Muscle of back (tissue), 13 donors: ENCODE results near the gene USP50. TPM values are rescaled to one million over a fixed set of nuclear protein-coding genes. Genes with fewer than 3 reads are reported as not detected.
"Not testable (repeated sequence)": the region's sequence is repeated elsewhere in the genome, so short reads cannot be mapped to it uniquely, and the experiment has no call there.

Experiments
- DNase-seq, 3 donors: peaks; one replicate each; pipeline versions ENCODE4 v3.0.0 to v3.0.0-alpha.2; 2013
- long read RNA-seq, 9 donors: transcript quantifications; one replicate each; lab custom pipeline, GENCODE V29; 2026
- polyA plus RNA-seq, 10 donors: library from polyadenylated mRNA; unstranded; fragments of 120-200 nt; gene quantifications; one replicate each; pipeline ENCODE4 v1.2.1, GENCODE V29; 2013; ENCODE audit not compliant: insufficient read length in 10 of 10

Gene USP50
- polyA plus RNA-seq: under 1 TPM in 5 of 10 donors, not detected in 5; 0.23 to 0.82 (median 0.43) TPM
- long read RNA-seq, donor 1: 0 reads
- long read RNA-seq, donor 2: 0 reads
- long read RNA-seq, donor 3: 0 reads
- long read RNA-seq, donor 4: 0 reads
- long read RNA-seq, donor 5: 0 reads
- long read RNA-seq, donor 6: 0 reads
- long read RNA-seq, donor 7: 0 reads
- long read RNA-seq, donor 8: 0 reads
- long read RNA-seq, donor 9: 0 reads

DNA sequence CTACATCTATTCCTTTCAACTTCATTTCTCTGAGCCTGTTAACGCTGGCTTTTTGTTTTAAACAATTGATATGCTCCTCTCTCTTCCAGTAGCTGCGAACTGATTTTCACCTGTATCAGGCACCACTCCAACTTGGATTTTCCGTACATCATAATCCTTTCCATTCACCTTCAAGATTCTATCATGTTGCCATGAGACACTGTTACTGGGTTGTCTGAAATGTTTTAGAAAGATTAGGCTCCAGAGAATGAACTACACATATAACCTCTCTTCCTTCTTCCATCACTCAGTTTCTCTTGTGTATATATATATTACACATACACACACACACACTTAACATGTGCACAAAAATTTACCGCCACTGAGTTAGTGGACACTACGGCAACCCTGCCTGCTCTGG, at the start of gene USP50:
TSS of gene USP50 (minus strand) at position 101 of the 400 bp plus-strand sequence. CDS start 141 bp downstream, outside the sequence.
- no peak for DNase-seq

DNA sequence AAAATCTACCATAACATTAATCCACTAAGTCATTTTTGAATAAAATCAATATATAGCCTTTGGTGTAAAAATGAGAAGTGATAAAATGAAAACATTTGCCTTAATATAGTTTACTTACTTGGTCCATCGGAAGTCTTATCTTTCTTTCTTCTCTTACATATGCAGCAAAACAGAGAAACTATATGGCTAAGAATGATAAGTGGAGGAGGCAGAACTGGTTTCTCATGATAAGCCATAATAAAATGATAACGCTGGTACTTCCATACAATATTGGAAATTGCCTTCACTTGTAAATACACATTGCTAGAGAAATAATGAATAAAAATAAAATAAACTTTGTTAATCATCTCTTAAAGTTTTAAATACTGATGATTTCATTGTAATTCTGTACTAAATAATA, 47.8 kb upstream of the USP50 start:
- no peak for DNase-seq

GRCh38 chr15:50593761-50594160, 47.3 kb upstream of the USP50 start:
- no peak for DNase-seq

DNA sequence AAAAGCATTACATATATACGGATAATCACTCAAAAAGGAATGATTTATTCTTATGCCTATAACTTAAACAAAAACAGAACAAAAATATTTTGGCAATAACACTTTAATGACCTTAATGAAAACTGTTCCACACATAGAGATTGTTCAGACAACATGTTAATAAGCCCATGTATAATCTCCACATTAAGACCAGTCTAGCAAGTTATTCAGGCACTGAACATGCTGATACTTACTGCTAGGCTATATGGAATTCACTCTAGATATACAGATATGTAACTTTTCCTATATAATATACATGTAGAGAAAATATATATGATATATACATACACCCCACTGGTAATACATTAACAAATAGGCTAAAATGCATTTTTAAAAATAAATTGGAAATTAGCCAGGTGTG, 43.8 kb upstream of the USP50 start:
- DNase-seq: no peak

- DNase-seq: no peak
These were observed 31.0 kb upstream of the USP50 start for GRCh38 chr15:50577492-50577891.

- no peak for DNase-seq
These were observed 29.7 kb upstream of the USP50 start for GRCh38 chr15:50576166-50576565.

DNA sequence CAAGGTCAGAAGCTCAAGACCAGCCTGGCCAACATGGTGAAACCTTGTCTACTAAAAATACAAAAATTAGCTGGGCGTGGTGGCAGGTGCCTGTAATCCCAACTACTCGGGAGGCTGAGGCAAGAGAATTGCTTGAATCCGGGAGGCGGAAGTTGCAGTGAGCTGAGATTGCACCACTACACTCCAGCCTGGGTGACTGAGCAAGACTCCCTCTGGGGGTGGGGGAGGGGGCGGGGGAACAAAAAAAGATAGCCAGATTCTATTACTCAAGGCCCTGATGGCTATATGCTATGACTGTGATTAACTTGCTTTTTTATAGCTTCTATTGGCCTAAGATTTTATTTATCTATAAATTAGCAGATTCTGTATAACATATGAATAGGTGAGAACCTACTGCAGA, 27.4 kb upstream of the USP50 start:
- not testable (repeated sequence) for DNase-seq

DNA sequence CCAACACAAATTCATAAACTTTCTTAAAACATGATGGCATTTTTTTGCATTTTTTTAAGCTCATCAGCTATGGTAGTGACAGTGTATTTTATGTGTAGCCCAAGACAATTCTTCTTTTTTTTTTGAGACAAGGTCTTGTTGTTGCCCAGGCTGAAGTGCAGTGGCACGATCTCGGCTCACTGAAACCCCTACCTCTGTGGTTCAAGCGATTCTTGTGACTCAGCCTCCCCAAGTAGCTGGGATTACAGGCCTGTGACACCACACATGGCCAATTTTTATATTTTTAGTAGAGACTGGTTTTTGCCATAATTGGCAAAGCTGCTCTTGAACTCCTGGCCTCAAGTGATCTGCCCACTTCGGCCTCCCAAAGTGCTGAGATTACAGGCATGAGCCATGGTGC, 17.3 kb upstream of the USP50 start:
- DNase-seq: no peak

DNA sequence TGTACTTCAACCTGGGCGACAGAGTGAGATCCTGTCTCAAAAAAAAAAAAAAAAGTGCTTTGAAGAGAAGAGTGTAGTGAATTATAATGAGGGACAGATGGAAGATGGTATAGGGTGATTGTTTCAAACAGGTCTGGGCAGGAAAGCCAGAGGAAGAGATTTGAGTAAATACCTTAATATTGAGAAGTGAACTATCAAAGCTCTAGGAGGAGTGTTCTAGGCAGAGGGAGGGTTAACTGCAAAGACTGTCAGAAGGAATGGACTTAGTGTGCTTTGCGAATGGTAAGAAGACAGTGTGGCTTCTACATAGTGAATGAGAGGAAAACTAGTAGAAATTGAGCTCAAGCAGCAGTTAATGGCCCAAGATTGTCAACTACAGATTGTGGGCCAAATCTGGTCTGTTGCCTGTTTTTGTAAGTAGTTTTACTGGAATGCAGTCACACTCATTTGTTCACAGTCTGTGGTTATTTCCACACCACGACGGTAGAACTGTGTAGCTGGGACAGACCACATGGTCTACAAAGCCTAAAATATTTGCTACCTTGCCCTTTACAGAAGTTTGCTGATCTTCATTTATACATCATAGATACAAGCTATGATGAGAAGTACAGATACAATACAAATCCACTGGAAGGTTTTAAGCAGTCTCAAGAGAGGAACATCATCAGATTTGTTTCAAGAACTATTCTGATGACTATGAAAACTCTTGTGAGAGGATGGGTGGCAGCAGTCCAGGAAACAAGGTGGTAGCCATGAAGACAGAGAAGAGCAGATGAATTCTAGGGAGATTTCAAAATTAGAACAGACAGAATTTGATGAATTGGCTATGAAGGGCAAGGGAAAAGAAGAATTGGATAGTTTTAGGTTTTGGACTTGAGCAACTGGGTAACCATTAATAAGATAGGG, 16.5 kb upstream of the USP50 start:
- no peak for DNase-seq

GRCh38 chr15:50558012-50558411, 11.5 kb upstream of the USP50 start:
- DNase-seq: no peak

DNA sequence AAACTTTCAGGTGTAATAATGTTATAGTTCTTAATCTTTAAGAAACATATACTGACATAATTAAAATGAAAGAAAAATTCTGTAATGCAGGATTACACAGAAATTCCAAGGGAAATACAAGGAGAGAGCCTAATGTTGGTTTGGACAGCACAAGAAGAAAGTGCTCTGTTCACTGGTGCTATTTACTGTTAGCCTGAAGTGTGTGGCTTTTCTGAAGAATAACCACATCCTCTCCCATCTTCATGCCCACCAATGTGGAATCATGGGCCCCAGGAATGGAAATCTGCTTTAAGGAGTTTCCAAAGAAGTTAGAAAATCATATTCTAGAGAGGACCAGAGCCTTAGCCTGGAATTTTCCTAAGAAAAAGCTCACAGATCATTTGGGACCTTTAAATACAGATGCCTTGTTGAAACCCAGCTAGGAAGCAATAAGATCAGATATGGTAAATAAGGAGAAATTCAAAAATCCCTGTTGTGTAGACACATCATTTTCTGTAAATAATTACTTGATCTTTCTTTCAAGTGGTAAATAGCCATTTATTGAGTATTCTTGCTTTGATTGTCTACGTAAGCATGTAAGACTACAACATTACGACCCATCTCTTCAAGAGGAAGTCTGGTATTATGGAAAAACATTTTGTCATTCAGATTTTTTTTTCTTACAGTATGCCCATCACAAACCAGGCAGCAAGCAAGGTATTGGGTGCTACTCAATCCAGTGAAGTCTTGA, 10.3 kb upstream of the USP50 start:
- no peak for DNase-seq

DNA sequence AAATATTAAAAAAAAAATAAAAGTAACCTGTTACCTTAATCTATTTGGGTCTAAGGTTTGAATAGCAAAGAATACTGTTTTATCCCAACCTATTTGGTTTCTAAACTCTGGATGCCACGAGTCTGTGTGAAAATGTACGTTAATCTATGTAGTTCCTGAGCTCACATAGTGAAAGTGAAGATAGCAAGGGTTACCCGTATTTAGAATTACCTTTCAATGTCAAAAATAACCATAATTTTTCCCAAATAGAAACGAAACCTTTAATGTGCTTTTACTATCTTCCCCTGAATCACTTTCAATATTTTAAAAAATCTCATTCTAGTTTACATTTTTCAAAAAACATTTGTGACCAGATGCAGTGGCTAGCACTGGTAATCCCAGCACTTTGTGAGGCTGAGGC, 5.8 kb upstream of the USP50 start:
- no peak for DNase-seq

DNA sequence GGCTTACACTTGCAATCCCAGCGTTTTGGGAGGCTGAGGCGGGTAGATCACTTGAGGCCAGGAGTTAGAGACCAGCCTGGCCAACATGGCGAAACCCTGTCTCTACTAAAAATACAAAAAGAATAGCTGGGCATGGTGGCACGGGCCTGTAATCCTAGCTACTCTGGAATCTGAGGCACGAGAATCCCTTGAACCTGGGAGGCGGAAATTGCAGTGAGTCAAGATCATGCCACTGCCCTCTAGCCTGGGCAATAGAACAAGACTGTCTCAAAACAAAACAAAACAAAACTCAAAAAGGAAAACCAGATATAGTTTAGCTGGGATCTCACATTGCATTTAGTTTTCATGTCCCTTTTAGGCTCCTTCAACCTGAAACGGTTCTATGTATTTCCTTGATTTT, 2.9 kb upstream of the USP50 start:
- DNase-seq: no peak

DNA sequence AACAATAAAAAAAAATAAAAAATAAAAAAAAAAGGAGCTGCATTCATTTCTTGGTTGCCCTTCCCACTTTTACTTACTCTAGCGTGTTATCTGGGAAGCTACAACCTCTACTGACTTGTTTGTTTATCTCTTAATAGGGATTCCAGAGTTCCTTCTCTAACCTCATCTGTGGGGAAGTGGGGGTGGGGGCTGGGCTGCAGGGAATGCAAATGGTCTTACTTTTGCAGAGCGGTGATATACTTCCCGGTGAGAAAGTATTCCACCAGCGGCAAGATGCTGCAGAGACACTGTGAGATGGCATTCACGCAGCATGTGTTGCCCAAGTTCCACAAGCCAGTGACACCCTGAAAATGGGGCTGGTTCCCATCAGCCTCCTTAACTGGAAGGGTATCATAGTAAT, 2.1 kb downstream of the USP50 start:
- DNase-seq: no peak

DNA sequence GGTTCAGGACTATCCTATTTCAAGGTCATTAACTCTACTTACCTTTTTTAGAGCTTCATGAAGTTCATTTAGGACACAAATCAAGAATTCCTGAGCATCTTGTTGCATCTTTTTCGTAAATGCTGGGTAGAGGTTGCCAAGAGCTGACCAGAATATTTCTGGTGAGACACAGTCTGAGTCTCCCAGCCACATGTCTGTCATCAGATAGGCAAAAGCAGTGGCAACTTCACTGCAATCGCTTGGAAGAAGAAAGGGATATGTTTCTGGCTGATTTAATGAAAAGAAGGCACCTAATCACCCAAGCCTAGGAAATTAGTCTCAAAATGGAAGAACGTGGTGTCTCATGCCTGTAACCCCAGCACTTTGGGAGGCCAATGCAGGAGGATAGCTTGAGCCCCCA, 2.9 kb downstream of the USP50 start:
- no peak for DNase-seq

DNA sequence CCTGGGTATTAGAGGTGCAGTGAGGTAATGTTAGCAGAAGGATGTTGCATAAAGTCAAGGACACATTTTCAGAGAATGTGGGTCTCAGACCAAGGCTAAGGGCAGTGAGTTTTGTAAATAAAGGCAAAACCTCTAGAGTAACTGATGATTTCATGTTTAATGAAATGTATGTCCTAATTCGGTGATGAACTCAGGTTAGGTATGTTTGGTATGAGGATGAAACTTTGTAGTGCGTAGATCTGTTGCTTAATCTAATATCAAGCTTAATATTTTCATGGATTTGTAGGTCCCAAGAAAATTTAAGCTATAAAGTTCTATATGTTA, 3.6 kb downstream of the USP50 start:
- peak in 2 of 3 donors; percentile 13 to 52 for DNase-seq

- peak in 1 of 3 donors; percentile 44 for DNase-seq
These were observed 14.7 kb downstream of the USP50 start for GRCh38 chr15:50531766-50532165.

DNA sequence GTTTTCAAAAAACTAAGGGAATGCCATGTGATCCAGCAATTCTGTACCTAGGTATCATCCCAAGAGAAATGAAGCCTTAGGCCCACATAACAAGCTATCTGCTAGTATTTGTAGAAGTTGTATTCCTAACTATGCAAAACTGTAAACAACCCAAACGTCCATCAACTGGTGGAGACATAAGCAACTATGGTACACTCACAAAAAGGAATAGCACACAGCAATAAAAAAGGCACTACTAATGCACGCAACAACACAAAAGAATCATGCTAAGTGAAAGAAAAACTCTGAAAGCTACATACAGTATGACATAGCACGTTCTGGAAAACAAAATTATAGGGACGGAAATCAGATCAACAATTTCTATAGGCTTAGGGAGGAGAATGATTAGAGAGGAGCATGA, 15.3 kb downstream of the USP50 start:
- no peak for DNase-seq

DNA sequence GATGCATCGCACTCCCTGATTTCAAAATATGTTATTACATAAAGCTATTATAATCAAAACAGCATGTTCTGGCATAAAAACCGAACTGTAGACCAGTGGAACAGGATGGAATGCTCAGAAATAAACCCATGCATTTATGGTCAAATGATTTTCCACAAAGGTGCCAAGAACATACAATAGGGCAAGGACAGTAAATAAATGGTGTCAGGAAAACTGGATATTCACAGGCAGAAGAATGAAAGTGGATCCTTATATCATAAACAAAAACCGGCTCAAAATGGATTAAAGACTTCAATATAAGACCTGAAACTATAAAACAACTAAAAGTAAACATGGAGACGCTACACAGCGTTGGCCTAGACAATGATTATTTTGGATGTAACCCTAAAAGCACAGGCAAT, 22.6 kb downstream of the USP50 start:
- DNase-seq: peak; percentile 36 to 90 (median 66)

DNA sequence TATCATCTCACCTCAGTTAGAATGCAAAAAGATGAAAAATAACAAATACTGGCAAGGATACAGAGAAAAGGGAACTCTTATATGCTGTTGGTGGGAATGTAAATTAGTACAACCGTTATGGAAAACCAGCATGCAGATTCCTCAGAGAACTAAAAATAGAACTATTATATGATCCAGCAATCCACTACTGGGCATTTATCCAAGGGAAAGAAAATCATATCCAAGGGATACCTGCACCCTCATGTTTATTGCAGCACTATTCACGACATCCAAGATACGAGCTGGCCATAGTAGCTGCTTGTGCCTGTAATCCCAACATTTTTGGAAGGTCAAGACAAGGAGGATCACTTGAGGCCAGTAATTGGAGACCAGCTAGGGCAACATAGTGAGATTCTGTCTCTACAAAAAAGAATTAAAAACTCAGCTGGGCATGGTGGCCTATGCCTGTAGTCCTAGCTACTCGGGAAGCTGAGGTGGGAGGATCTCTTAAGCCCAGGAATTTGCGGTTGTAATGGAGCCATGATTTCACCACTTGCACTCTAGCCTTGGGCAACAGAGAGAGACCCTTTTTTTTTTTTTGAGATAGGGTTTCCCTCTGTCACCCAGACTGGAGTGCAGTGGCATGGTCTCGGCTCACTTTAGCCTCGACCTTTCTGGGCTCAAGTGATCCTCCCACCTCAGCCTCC, 26.6 kb downstream of the USP50 start:
- DNase-seq: peak in 2 of 3 donors; percentile 33 to 68

- no peak for DNase-seq
These were observed 33.5 kb downstream of the USP50 start for GRCh38 chr15:50513001-50513400.

- DNase-seq: peak in 1 of 3 donors; percentile 18
These were observed 40.3 kb downstream of the USP50 start for GRCh38 chr15:50506121-50506520.
